Heart left ventricle (tissue), 13 donors: ENCODE measurements around the gene ARHGAP8.

Source experiments
- CTCF ChIP-seq, 12 donors: fragments of 200-600 bp; sonication (generic) in 4 of 12; IDR thresholded peaks; one replicate each; pipeline versions ENCODE4 v1.5.0 to v1.8.0; 2018 to 2022; ENCODE audit warnings: antibody characterized with exemption in 12 of 12, mild to moderate bottlenecking in 5 of 12
- POLR2A ChIP-seq, 2 donors: fragments of 450-650 bp; IDR thresholded peaks; one replicate each; pipeline ENCODE4 v1.6.1; 2017; ENCODE audit warnings: antibody characterized with exemption in 2 of 2, mild to moderate bottlenecking in 2 of 2, moderate library complexity in 2 of 2
- donor health status: ischemic (EF 13 %, LVEDD 7.1; RV severe dilation, severe dysfunction).
- donor health status: DM: no; HTN: yes; CAD: no.
- donor health status: DM: no; HTN: no; CAD: no.
- donor health status: ischemic (EF 25% LVEDD 6.9; RV normal size, moderate dysfunction).
- donor health status: ischemic (EF 25% LVEDD 5.7; RV mildly dilated, moderate dysfunction).
- donor health status: ischemic (EF 35%, LVEDD 5.7; RV mildly dilated, moderate dysfunction).
- donor health status: nonischemic (EF 11% LVEDD 7.7; RV severe dilation, severe dysfunction).
- donor health status: DM: yes; HTN: yes; CAD: no.
- donor health status: PGD.
- donor health status: ischemic (EF 29% LVEDD 5.4; RV normal size, mild dysfunction).
- donor health status: nonischemic (EF 23%, LVEDD 6.1; RV moderate dilation, normal function).

- TF ChIP-seq CTCF (IDR thresholded peaks at IDR 0.05), result no peak
- no peak for TF ChIP-seq POLR2A (IDR thresholded peaks at IDR 0.05)
Measured at GRCh38 chr22:44714703-44715350, 37.5 kb upstream of the ARHGAP8 start.
